GM21447 (cell line): ENCODE data around the gene DIS3L2.
"Not testable (repeated sequence)": the region's sequence is repeated elsewhere in the genome, so short reads cannot be mapped to it uniquely, and the experiment has no call there.

Experiments
- ATAC-seq: cut with Tn5 transposase; IDR thresholded peaks from one replicate; pipeline ENCODE4 v1.9.1; 2021; ENCODE audit not compliant: unreplicated experiment

DIS3L2 gene

DNA sequence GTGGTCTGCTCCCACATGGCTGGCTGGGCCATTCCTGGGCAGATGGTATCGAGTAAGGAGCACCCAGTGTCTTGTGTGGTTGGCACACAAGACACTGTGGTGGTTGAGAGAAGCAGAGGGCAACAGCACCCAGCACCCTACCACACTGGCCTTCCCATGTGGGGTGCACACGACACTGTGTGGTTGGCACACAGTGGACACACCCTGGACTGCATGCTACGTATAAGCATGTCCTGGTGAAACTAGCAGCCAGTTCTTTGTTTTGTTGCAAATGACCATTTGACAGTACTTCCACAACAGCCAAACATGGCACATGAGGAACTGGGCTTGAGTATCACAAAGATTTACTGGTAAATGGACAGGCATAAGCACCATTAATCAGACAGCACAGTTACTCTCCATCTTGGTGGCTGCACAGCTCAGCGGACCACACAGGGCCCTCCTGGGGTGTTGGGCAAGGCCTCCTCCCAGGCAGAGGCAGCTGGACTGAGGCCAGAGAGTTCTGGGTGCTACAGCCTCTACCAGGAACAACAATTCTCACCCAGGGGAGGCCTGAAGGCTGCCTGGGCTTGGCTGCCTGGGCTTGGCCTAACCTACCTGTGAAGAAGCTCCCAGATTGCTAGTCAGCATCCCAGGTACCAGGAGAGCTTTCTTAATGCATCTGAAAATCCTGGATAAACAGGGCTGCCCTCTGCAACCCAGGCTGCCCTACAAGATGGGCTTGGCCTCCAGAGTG, 357.7 kb downstream of the DIS3L2 start:
- ATAC-seq = no peak

DNA sequence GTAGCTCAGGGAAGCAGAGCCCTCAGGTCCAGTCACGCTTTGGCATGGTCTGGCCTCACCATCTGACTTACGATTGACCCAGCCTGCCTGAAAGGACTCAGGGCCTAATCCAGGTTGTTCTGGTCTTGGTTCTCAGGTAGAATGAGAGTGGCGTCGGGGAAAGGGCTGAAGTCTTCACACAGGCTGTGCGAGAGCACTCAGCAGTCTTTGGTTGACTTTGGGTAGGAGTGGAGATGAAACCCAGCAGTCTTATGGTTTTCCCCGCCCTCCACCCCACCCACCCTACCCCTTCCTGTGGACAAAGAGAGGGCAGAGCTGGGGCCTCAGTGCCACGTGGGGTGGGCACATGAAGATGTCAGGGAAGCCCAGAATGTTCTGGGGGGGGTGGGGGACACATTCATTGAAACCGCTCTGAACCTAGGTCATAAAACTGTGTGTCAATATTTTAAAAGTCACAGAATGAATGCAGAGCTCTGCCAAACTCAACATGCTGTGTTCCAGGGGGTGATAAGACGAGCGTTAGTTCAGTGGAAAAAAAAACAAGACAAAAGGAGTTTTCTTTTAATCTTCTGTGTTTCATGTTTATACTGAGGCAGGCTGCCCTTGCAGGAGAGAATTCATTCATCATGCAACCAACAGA, 358.4 kb downstream of the DIS3L2 start:
- no peak for ATAC-seq

DNA sequence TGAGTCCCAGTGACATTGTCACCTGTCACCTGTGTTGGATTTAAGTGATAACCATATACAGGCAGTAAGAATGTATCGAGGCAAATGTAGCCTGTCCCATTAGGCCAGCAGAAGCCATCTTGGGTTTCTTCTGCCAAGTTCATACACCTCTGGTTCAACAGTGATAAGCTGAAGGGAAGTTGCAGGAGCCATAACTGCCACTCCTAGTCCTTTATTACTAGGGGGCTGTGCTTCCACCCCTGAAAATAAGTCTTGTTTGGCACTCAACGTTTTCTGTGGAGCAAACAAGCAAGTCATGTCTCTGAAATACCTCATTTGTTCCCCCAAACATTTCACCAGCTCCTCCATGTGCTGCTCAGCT, 358.9 kb downstream of the DIS3L2 start:
- no peak for ATAC-seq

DNA sequence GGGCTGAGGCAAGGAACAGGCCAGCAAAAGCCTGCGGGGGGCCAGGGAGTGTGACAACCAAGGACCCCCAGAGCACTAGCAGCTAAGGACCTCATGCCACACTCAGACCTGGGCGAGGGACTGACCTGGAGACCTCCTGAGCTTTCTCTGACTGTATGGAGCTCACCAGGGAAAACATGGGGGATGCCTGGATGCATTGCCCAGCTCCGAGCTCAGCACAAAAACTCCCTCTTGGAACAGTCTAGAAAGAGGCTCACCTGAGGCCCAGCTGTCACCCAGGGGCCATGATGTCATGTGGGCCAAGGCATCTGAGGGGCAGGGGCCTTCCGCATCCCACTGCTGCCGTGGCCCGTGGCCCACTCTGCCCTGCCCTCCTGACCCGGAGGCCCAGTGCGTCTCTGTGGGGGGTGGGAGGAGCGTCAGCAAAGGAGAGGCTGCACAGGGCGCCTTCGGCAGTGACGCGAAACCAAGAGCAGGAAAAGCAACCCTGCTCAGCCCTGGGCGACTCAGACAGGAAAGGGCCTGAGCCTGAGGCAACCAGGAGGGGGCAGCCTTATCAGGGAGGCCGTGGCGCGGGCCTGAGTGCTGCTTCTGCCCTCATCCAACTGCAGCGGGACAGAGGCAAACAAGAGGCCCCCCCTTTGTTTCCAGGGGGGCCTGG, 359.8 kb downstream of the DIS3L2 start:
- no peak for ATAC-seq

DNA sequence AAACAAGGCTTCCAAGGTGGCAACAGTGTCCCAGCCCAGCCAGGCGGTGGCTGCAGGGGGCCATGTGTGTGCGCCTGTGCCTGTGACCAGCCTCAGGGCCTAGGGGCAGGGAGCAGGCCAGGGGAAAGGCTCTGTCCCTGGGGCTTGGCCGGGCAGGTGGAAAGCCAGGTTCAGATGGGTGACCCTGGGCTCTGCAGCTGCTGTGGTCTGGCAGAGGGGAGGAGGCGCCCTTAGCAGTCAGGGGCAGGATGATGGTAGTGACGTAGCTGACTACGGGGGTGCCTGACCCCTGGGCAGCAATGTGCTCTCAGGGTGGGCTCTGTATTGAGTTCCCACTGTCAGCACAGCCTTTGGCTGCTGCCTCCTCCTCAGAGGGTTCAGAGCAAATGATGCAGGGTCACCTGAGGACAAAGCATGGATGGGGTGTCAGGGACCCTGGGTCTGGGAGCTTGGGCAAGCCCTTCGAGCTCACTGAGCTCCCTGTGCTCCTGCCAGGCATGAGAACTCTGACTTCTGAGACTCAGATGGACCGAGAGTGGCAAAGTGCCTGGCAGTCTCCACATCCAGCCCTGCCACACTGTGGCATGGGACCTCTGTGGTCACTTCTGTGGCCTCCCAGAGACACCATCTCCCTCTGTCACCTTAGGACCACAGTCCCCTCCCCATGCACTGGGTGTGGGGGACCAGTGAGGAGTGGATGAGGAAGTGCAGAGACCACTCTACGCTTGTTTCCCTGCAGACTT, 360.5 kb downstream of the DIS3L2 start:
- no peak for ATAC-seq

DNA sequence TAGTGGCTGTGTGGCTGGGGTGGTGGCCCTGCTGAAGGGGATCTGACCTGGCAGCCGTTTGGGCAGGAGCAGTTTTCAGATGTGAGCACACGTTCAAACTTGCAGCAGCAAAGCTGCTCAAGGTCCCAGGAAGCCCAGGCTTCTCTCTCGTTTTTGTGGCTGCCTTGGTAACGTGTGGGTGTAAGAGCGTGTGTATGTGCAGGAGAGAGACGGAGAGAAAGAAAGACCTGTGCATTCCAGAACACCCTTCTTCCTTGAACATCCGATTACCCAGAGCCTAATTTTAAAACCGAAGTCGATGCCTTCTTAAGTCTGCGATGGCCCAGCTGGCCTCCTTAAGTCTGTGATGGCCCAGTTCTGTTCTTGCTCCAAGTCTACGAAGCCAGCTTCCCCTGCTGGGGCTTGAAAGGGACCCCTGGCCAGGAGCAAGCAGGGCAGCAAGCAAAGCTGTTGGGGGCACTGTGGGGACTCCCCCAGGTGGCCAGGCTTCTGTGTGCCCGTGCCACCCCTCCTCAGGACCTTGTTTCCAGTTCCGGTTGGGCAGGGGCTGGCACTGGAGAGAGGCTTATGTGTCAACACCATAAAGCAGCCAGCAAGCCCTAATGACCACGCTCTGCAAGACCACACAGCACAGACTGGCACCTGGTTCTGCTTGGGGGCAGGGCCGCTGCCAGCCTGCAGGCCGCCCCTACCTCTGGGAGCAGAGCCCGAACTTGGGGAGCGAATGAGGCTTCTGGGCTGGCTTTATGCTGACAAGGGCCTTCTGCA, 361.2 kb downstream of the DIS3L2 start:
- no peak for ATAC-seq

DNA sequence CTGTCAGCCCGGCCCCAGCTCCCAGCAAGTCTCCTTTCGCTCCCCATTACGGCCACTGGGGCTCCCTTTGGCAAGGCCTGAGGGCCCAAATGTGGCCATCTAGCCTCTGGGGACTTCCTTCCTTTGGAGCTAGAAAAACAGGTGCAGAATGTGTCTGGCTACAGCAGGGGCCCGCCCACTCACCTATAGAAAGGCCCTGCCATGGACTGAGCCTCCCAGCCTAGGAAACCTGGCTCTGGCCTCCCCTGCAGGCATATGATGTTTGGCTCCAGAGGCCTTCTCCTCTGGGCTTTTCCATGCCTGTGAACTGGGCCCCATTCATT, 361.8 kb downstream of the DIS3L2 start:
- no peak for ATAC-seq

DNA sequence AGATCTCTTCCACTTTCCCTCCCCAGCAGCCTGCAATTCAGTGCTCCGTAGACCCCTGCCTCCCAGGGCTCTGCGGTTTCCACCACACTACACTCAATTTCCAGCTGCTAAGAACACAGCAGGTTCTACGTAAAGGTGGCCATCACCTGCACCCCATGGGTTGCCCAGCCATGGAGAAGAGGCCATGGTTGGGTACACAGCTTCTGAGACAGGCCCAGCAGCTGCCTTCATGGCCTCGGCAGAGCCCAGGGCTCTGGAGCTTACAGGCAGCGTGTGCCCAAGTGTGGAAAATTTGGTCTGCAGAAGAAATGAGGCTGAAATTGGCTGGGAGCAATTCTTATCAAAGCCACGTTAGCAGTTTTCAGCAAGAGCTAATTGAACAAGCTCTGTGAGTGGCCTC, 362.5 kb downstream of the DIS3L2 start:
- ATAC-seq = not testable (repeated sequence)

DNA sequence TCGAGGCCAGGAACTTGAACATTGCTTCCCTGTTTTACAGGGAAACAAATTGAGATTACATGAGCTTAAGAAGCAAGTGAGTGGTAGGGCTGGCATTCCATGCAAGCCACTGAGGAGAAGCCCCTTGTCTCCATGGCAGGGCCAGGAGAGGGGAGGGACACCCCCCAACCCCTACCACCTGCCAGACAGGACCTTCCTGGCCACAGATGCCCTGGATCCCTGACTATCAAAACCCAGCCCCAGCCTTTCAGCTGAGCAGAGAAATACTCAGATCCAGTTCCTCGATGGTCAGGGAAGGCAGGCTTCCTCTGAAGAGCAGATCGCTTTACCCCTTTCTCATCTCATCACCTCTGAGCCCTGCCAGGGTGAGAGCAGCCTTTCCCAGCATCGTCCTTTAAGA, 363.3 kb downstream of the DIS3L2 start:
- no peak for ATAC-seq

DNA sequence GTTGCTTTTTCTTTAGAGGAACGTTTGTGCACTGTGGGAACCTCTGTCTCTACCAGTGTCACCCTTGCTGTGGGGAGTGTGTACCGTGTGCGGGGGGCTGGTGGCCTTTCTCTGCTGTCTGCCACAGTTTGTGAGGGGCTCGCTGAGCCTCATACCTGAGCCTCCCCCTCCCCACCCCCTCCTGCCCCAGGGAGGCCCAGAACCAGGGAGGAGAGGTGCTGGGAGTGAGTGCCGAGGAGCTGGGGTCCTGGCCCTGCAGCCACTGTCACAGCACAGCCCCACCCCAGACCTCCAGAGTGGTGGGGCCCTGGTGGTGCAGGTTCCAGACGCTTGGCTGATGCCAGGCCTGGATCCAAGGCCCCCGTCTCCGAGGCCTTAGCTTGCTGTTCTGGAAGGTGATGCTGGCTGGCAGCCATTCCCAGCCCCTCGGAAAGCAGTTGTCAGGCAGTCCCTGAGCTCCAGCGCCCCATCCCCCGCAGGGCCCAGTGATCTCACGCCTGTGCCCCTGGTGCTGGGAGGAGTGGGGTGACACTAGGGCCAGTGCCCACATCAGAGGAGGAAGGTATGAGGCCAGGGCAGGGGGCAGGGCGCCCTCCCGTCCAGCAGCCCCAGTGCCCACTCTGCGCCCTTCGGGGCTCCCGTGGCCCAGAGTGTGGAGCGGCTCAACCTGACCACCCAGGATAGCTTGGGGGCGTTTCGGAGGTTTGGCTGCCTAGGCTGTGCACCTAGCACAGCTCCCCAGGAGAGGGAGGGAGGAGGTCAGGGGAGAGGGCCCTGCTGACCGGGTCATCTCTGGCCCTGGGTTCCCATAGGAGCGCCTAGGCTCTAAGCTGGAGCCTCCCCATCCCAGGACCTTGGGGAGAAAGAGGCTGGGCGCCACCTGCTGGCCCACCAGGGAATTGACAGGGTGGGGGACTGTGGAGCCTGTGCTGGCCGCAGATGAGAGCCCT, 364.1 kb downstream of the DIS3L2 start:
- ATAC-seq = no peak

DNA sequence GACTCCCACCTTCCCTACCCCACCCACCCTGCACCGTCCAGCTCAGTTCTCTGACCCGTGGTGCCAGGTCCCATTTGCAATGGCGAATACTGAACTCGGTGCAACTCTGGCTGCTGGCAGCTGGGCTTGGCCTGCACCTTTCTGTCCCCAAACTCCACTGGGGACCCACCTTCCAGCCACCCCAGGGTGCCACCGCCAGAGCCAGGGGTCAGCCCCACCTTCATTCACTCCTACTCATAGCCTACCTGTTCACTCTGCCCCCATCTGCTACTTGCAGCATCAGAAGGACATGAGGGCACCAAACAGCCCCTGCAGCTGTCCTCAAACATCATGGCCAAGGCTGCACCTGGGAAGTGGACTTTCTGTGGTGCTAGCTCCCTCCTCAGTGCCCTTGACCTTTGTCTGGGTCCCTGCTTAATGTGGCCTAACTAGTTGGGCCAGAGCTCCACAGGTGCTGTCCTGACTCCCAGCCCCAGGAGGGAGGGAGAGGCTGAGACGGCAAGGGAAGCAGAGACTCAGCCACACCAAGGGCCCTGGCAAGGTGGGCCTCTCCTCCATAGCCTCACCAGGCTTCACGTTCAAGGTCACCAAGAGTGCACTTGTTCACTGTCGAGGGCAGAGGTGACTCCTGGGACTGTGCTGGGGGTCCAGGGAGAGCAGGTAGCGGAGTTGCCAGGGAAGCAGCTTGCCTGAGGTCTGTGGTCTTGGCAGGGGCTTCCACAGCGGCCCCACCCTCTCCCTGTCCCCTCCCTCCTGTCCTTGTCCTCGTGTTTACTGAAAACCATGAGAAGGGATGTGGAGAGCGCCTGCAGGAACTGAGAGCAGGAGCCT, 365.0 kb downstream of the DIS3L2 start:
- ATAC-seq = not testable (repeated sequence)

DNA sequence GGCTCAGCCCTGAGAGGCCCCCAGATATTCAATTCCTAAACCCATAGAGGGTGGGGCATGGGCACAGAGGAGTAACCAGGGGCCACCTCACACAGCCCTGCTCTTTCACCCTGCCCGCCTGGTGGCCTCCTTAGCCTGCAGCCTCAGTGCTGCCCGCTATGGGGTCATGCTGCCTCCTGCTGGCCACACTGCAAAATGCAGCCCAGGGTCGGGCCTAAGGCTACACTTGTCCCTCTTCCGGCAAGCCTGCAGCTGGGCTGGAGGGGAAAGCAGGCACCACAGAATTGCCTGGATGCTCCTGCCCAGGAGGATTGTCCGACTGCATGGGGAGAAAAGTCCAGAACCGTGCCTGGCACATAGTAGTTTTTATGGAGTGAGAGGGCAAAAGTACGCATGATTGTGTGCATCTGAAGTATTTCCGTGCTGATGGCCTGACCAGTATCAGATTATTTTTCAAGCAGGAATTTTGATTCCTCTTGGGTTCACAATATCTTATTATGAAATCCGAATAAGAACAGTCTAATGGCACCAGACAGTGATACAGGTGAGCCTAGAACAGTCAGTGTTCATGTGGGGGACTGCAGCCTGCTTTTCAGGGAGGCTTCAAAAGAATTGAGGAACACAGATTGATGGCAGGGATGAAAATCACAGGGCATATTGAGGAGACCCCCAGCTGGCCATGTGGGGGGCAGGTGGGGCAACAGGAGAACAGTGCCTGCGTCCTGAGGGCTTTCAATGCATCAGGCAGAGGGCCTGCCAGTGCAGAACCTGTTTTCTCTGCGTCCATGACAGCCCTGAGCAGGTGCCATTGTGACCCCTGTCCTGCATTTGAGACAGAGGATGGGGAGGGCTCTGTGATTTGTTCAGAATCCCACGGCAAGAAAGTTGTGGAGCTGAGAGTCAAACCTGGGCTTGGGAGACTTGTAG, 365.9 kb downstream of the DIS3L2 start:
- no peak for ATAC-seq

DNA sequence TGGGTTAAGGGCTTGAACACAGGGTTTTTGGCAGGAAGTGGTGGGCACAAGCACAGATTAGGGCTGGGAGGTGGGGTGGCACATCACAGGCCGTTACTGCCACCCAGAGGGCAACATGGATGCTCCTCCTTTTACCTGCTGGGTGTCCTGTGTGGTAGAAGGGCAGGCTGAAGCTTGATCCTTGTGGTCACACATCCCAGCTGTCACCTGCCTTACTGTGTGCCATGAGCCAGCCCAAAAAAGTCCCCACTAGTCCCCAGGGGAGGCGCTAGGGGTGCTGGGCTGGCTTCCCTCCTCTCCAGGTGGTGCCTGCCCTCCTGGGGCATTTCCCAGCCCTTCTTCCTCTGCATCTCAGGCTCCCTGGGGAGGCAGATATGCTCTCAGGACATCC, 366.5 kb downstream of the DIS3L2 start:
- ATAC-seq = peak; percentile 39

DNA sequence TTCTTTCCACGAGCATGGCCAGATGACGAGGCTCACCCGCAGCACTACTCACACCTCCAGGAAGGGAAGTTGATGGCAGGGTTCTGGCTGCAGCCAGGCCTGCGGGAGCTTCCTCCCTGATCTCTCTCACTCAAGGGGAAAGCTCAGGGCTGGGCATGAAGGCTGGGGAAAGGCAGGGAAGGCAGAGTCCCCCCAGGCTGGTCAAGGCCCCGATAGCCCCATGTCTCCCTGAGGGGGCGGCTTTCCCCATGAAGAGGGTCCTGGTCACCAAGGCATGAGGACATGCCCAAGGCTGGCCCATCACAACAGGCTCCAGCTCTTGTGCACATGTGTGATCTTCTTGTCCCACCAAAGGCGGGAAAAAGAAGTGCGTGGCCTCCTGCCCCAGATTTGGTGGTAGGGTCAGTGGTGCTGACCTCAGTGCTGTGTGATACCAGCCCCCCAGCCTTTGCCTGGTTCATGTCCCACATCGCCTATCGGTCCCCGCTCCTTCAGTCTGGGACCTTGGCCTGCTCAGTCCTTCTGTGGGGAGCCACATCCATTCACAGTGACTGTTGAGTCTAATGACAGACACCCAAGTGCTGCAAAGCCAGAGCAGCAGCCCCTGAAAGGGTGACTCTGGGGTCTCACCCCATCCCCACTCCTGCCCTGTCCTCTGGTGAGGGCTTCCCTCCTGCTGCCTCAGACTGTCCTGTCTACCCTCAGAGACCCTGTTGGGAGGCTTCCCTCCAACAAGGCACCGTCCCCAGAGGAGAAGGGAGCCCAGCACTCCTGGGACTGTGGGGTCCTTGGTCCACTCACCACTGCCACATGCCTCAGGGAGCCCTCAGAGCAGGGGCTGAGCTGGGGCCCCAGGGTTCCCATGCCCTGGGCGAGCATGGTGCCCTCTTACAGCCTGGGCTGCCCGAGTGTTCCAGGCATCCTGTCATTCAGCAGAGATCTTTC, 367.3 kb downstream of the DIS3L2 start:
- no peak for ATAC-seq

DNA sequence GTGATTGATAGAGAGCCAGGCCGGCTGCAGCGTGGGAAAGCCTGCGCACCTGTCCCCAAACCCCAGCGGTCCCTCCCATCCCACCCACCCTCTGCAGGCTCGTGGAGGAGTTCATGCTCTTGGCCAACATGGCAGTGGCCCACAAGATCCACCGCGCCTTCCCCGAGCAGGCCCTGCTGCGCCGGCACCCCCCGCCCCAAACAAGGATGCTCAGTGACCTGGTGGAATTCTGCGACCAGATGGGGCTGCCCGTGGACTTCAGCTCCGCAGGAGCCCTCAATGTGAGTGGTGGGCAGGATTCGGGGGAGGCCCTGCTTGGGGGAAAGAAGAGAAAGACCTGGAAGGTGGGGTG, 368.2 kb downstream of the DIS3L2 start:
- ATAC-seq = no peak

DNA sequence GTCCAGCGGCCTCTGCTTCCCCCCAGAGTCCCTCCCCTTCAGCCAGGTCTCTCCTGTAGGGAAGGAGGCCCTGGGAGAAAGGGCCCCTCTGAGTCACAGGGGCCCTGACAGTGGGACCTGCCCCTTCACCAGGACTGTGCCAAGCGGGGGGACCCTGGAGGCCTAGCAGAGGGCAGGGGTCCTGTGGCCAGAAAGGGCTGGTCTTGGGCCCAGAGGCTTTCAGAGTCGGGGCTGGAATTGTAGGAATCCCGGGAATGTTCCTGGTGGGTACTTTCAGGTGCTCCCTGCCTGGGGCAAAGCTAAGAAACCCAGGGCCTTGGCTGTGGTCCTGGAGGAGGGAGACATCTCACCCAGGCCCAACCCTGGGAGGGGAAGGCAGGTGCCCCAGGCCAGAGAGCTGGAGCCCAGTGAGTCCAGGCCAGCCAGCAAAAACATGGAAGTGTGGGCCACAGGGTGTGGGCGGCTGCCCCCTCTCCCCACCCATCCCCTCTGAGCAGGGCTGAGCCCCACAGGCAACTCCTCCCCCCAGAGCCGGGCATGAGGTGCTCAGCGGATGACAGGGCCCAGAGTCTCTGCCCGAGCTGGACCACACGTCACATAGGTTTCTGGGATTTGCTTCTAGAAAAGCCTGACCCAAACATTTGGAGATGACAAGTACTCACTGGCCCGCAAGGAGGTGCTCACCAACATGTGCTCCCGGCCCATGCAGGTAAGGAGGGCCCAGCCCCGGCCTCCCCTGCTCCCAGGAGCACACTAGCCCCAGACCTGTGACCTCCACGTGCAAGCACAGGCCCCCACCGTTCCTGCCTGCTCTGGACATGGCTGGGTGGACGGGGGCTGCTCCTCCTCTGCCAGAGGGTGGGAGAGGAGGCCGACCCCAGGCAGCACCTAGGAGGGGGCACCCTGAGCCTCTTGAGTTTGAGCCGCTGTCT, 368.8 kb downstream of the DIS3L2 start:
- no peak for ATAC-seq
